OCI-LY7 (cell line): ENCODE measurements around the gene SPANXD. TPM values are rescaled to one million over a fixed set of nuclear protein-coding genes. Genes with fewer than 3 reads are reported as not detected.

ENCODE experiments used
- BruUV-seq: library from RNA; stranded (reverse); fragments of 400-500 nt; replicated peaks from 2 replicates; lab custom pipeline; 2021; lab: Mats Ljungman, UMichigan
- CTCF ChIA-PET: fragments of 300-600 bp; sonication (Branson Sonifier 250); formaldehyde crosslinking; loops from one replicate; lab custom pipeline; 2022; ENCODE audit warnings: antibody characterized with exemption; ENCODE audit not compliant: unreplicated experiment; lab: Charles Lee
- POLR2A ChIA-PET: fragments of 300-600 bp; sonication (Branson Sonifier 250); formaldehyde crosslinking; loops from one replicate; lab custom pipeline; 2022; ENCODE audit warnings: antibody characterized with exemption; lab: Charles Lee
- DNase-seq: peaks from one replicate; pipeline ENCODE4 v3.0.0-alpha.2; 2015; ENCODE audit warnings: low spot score
- H2AFZ ChIP-seq: fragments of 200-600 bp; sonication (generic), shearing (Covaris generic); 2 replicates; pipeline ENCODE4 v1.6.1; 2014; ENCODE audit warnings: mild to moderate bottlenecking, antibody characterized with exemption, low read length, moderate library complexity
- H3K27ac ChIP-seq: fragments of 200-600 bp; sonication (generic); 2 replicates; pipeline ENCODE4 v1.5.1; 2014; ENCODE audit warnings: mixed run types, low read depth, mild to moderate bottlenecking, moderate library complexity, low read length, inconsistent platforms; ENCODE audit not compliant: poor library complexity, severe bottlenecking
- H3K36me3 ChIP-seq: fragments of 200-600 bp; sonication (generic); 2 replicates; pipeline ENCODE4 v1.6.1; 2014; ENCODE audit warnings: mild to moderate bottlenecking, antibody characterized with exemption, low read length, moderate library complexity, mixed read lengths; ENCODE audit not compliant: insufficient read depth
- H3K4me1 ChIP-seq: fragments of 200-600 bp; sonication (generic); 2 replicates; pipeline ENCODE4 v1.5.1; 2014; ENCODE audit warnings: mild to moderate bottlenecking, low read length; ENCODE audit not compliant: insufficient read depth, poor library complexity, severe bottlenecking
- H3K4me2 ChIP-seq: fragments of 200-600 bp; sonication (generic); 2 replicates; pipeline ENCODE4 v1.6.1; 2014; ENCODE audit warnings: mild to moderate bottlenecking, low read length
- H3K4me3 ChIP-seq: fragments of 200-600 bp; sonication (generic); 2 replicates; pipeline ENCODE4 v1.5.1; 2014; ENCODE audit warnings: mild to moderate bottlenecking, low read depth, low read length; ENCODE audit not compliant: poor library complexity, severe bottlenecking
- H3K79me2 ChIP-seq: fragments of 200-600 bp; sonication (generic); 2 replicates; pipeline ENCODE4 v1.6.1; 2016; ENCODE audit warnings: low read depth, mild to moderate bottlenecking, low read length, moderate library complexity, mixed read lengths; ENCODE audit not compliant: insufficient read depth
- H3K9me2 ChIP-seq: fragments of 200-600 bp; sonication (generic); 2 replicates; pipeline ENCODE4 v1.6.1; 2016; ENCODE audit warnings: mild to moderate bottlenecking, low read length, mixed read lengths; ENCODE audit not compliant: insufficient read depth
- H3K9me3 ChIP-seq: fragments of 200-600 bp; sonication (generic); 2 replicates; pipeline ENCODE4 v1.6.1; 2014; ENCODE audit warnings: mild to moderate bottlenecking, mixed run types, low read length, mixed read lengths
- H4K20me1 ChIP-seq: fragments of 200-600 bp; sonication (generic); 2 replicates; pipeline ENCODE4 v1.6.1; 2014; ENCODE audit warnings: mild to moderate bottlenecking, antibody characterized with exemption, low read length, moderate library complexity, mixed read lengths; ENCODE audit not compliant: insufficient read depth
- CTCF ChIP-seq: fragments of 200-600 bp; sonication (generic); conservative IDR thresholded peaks from 2 replicates; pipeline ENCODE4 v1.5.1; 2014; ENCODE audit warnings: mild to moderate bottlenecking, antibody characterized with exemption, low read length, moderate library complexity, mixed read lengths
- EZH2phosphoT487 ChIP-seq: fragments of 200-600 bp; sonication (generic); IDR thresholded peaks from 2 replicates; pipeline ENCODE4 v1.6.1; 2018; ENCODE audit warnings: low read depth, borderline replicate concordance, mild to moderate bottlenecking, mixed run types, antibody characterized with exemption, low read length, moderate library complexity, mixed read lengths
- intact Hi-C: fragments of 100-400 bp; cut with micrococcal nuclease; formaldehyde crosslinking; loops from one replicate; pipeline ENCODE4 v1.10.0; 2022; ENCODE audit not compliant: unreplicated experiment
- total RNA-seq, 2 experiments: library from RNA; depleted of rRNA in 1 of 2; stranded (reverse); fragments of >200 nt in 1 of 2; shearing (Covaris generic) in 1 of 2; gene quantifications; 2 replicates each; pipeline ENCODE4 v1.2.3, GENCODE V29; 2014 to 2022

Gene SPANXD
- total RNA-seq, 2 experiments from 2014 or later = not detected

- intact Hi-C loops = no loop called here
- no TSS peak for BruUV-seq
- POLR2A ChIA-PET = no interaction called here
- Histone ChIP-seq H3K79me2 (no peaks in the 10 kb centered on the region), H3K9me2 (no peaks in the 10 kb centered on the region), H3K4me2 (no peak overlapping the region), H3K36me3 (no peaks in the 10 kb centered on the region), H3K27ac (no peak overlapping the region), H2AFZ (no peak overlapping the region), H3K9me3 (no peaks in the 10 kb centered on the region), H3K4me1 (no peaks in the 10 kb centered on the region), H4K20me1 (no peaks in the 10 kb centered on the region), H3K4me3 (no peak overlapping the region)
- no peak for TF ChIP-seq CTCF
- TF ChIP-seq EZH2phosphoT487 = no peak
- no peak for DNase-seq
- CTCF ChIA-PET = no interaction called here
These were observed 46.3 kb downstream of the SPANXD start for GRCh38 chrX:141652286-141652685.

Other genes with a start within 250 kb of the SPANXD start
- gene SPANXA1, start 114.0 kb downstream of the SPANXD start, total RNA-seq (2014; rRNA removed; shearing (Covaris generic)) = not detected in 2 replicates
- not detected in 2 replicates for gene SPANXA1, start 114.0 kb downstream of the SPANXD start, total RNA-seq (2022)
- not detected in 2 replicates for gene SPANXA2, start 109.0 kb downstream of the SPANXD start, total RNA-seq (2014; rRNA removed; shearing (Covaris generic))
- gene SPANXA2, start 109.0 kb downstream of the SPANXD start, total RNA-seq (2022) = not detected in 2 replicates
- not detected in 2 replicates for gene MAGEC3, start 139.6 kb upstream of the SPANXD start, total RNA-seq (2014; rRNA removed; shearing (Covaris generic))
- not detected in 2 replicates for gene MAGEC3, start 139.6 kb upstream of the SPANXD start, total RNA-seq (2022)
- gene MAGEC1, start 205.2 kb upstream of the SPANXD start, total RNA-seq (2014; rRNA removed; shearing (Covaris generic)) = not detected in 2 replicates
- not detected in 2 replicates for gene MAGEC1, start 205.2 kb upstream of the SPANXD start, total RNA-seq (2022)